GM21423 (cell line): ENCODE results near the gene ADAMTS12.
A peak's percentile ranks its signal among the peaks of the same experiment; 100 is the strongest.

ENCODE experiments used
- ATAC-seq: cut with Tn5 transposase; IDR thresholded peaks from one replicate; pipeline ENCODE4 v1.9.1; 2021; ENCODE audit warnings: mild to moderate bottlenecking, moderate library complexity; ENCODE audit not compliant: unreplicated experiment

The ADAMTS12 gene

GRCh38 chr5:33850100-33850594, 41.6 kb downstream of the ADAMTS12 start:
- peak; percentile 95 for ATAC-seq

GRCh38 chr5:33848554-33848953, 43.2 kb downstream of the ADAMTS12 start:
- ATAC-seq = peak; percentile 26

DNA sequence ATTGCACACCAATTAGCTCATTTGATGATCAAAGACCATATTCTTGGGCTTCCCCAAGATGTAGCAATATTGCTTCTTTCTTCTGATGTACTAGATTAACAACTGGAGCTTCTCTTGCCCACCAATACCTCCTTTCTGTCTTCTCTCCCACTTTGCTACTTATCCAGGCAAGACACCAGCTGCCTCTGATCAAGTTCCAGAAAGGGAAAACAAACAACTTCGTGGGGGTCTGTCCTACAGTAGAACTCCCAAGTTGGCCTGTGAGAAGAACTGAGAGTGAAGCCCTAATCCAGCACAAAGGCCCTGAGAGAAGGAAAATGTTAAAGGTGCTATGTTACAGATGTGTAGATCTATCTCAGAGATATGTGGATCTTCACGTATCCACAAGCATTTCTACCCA, 44.9 kb downstream of the ADAMTS12 start:
- ATAC-seq = no peak

DNA sequence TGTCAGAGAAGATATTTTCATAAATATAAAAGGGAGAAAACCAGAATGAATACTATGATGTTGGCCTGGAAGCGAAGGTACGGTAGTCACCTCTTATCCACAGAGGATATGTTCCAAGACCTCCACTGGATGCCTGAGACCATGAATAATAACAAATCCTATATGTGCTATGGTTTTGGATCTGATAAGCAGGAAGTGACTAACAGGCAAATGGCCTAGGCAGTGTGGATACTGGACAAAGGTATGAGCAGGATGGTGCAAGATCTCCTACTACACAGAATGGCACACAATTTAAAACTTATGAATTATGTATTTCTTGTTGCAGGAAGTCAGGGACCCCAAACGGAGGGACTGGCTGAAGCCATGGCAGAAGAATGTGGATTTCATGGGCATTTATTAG, 48.2 kb downstream of the ADAMTS12 start:
- no peak for ATAC-seq

- ATAC-seq = no peak
Observed at GRCh38 chr5:33842456-33842855, 49.3 kb downstream of the ADAMTS12 start.

DNA sequence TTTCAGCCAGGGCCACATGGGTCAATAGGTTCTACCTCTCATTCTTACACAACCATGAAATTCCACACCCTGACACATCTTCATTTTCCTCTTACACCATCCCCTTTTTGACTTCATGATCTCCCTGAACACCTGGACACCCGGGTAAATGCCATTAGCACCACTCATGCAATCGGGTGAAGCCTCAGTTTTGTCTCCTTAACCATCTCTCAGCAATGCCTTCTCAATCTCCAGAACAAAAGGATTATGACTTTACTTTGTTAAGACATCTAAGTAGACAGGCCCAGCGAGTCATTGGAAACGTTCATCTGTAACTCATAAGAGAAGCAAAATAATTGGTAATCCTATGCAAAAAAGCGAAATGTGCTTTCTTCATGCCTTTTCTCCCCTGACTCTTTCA, 49.9 kb downstream of the ADAMTS12 start:
- no peak for ATAC-seq

DNA sequence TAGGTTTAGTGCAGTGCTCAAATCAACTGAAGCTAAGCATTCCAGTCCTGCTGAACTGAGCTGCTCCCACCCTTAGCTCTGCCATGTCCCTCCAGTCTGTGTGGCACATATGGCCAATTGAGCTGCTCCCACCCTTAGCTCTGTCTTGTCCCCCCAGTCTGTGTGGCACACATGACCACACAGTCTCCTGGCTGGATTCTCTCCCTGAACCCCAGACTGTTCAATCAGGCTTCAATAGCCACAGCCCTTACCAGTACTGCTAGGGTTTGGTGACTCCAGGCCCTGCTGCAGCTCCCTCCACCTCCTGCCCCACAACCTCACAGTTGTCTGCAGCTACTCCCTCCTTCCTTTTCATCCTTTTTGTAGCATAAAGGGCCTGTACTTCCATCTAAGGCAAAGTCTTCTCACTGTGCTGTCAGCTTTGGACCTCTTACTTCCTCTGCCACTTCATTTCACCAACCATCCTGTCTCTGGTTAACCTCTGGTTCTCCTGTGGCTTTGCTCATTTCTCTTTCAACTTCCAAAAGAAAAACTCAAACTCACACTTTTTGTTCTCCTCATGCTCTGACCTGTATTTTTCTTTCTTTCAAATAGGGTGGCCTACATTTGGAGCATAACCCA, 50.8 kb downstream of the ADAMTS12 start:
- peak; percentile 81 for ATAC-seq

DNA sequence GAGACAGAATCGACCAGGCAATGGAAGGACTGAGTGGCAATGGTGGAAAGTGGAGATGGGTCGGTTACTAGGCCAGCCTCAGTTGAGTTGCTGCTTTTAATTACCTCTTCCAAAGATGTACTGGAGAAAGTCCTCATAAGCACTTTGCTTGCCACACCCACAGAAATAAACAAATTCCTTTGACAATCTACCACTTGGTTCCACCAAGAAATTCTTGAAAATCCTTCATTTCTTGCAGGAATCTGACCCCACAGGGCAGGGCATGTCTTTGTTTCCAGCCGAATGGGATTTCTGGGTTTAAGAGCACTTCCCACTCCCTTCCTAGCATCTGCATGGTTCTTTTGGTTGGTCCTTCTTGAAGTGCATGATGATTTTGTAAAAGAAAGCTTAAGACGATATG, 54.5 kb downstream of the ADAMTS12 start:
- ATAC-seq = no peak

DNA sequence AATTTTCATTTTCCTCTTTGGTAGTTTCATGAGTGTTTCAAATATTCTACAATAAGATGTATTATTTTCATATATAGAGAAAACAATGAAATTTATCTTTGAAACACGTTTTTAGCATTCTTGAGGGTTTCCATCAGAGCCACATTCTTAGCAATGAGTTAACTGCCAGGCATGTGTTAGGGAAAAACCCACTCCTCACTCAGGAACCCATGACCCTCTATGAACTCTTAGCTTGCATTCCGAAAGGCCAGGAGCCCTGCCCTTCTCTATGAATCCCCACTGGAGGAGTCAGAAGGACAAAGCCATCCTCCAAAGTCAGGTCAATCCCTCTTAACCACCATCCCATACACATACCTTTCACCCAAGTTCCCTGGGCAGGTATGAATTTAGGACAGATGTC, 57.5 kb downstream of the ADAMTS12 start:
- ATAC-seq = no peak

GRCh38 chr5:33833237-33833575, 58.6 kb downstream of the ADAMTS12 start:
- no peak for ATAC-seq

DNA sequence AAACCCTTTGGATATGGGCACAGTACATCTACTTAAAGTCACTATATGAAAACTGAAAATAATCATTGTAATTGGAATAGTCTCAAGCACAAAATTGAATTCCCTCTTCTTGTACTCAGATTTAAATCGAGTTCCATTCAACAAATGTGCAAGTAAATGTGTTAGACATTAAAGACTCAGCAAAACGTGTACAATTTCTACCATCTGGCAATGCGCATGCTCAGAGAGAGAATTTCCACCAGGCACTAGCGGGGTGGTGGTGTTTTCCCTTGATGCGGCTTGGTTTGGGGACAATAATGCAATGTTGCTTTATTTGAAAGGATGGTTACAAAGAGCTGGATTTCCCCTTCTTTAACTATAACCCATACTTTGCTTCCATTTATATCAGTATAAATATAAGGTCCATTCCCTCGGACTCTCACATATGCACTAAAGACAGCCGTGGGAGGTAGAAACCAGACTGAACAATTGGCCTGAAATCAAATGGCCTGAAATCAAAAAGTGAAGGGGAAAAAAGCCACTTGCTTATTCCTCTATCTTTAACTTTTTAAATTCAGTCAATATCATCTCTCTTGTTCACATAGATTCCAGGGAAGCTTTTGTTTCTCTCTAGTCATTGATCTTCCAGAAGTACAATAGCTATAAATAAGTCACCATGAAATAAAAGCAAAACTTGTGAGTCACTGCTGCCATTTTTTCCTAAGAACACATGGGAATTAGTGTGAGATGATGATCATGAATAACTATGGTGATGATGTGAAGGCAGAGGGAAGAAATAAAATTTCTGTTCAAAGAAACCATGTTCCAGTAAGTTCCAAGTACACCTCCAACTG, 59.2 kb downstream of the ADAMTS12 start:
- ATAC-seq = no peak

DNA sequence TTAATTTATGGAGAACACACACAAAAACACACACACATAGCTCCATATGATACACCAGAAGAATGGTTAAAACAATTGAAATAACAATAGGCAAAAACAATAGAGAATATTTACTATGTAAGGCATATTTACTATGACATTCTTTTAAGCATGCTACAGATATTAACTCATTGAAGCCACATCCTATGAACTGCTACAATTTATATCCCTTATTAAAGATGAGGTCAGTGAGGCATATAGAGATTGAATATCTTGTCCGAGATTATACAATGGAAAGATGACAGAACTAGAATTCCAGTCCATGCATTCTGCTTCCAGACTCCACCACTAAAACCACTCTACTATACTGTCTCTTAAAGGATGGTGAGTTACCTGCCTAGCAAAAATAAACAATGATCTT, 60.7 kb downstream of the ADAMTS12 start:
- no peak for ATAC-seq

DNA sequence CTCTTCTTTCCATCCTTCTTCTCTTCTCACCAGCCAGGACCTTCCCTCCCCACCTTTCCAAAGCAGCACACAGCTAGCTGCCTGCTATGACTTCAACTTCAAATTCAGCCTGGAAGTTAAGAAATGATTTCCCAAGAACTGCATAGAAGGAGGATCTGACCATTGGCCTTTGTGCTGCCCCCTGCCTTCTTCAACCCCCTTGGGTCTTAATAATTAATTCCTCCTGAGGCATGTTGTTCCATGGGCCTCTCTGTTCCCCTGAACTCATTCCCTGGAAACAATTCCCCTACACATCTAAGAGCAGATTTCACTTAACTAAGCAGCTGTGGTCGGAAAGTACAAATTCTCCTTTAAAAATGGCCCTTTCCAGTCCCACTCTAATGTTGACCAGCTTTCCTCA, 62.4 kb downstream of the ADAMTS12 start:
- no peak for ATAC-seq

DNA sequence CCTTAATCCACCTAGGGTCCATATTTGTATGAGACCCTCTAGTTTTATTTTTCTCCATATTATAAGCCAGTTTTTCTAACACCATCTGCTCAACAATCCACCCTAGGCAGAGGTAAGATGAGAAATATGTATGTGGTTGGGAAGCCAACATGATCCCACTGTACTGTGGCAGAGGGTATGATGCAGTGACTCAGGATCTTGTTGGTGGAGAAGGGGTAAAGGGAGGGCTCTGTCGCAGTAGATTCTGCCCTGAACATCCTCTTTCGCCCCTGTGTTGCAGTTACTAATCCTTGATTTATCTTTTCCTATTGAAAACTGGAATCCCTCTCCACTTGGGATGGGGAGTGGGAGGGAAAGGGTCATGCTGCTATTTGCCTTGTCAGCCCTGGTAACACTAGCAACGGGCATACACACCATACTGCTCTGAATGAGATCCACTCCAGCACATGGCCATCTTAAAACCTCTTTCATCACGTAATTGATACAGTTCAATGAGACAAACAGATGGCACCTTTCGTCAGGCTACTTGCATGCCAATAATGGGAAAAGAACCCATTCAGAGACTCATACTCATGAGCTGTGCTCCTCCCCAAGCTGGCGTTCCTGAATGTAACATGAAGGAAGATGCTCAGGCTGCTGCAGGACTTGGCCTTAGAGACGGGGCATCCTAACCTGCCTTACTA, 63.0 kb downstream of the ADAMTS12 start:
- no peak for ATAC-seq

GRCh38 chr5:33827885-33828284, 63.9 kb downstream of the ADAMTS12 start:
- ATAC-seq = no peak

GRCh38 chr5:33827018-33827707, 64.6 kb downstream of the ADAMTS12 start:
- no peak for ATAC-seq

DNA sequence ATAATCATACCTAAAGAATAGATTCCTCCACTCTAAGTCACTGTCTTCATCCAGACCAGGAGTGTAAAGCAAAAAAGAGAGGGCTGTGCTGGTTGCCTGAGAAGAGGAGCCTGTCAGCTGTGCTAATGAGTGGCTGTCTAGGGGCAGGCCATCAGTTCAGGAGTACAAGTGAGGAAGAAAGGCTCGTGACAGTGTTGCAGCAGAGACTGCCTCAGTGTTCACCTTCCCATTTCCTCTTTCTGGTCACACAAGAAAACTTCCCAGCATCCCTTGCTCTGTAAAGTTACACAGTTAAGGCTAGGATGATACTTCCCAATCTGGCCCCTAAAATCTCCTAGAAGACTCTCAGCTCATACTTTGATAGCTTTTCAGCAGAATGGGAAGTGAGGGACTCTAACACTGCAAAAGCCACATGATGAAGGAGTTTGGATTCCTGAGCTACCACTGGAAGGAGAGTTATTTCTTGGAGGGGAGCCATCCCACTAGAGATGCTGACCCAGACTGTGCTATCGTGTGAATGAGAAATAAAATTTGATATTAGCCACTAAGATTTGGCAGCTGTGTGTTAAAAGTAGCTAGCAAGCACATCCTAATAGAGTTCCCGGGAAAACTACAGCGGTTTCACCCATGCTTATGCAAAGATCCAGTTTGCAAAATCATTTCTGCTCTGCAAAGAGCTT, 67.1 kb downstream of the ADAMTS12 start:
- ATAC-seq = peak; percentile 81

GRCh38 chr5:33817301-33817700, 74.5 kb downstream of the ADAMTS12 start:
- ATAC-seq = no peak

DNA sequence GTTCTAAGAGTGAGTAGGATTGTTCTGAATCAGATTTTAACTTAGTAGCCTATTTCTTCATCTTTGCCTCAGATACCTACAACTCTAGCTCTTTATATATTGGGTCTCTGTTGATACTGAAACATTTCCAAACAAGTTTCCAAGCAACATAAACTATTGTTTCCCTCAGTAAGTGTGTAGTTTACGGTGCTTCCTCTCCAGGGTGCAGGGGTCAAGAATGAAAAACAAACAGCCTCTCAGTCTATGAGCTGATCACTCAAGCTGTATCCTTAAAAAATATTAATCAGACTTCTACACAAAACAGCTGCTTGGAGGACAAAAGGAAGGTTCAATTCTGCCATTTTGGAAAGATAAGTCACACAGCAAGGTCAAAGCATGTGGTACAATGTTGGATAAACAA, 75.0 kb downstream of the ADAMTS12 start:
- no peak for ATAC-seq

GRCh38 chr5:33812746-33813145, 79.0 kb downstream of the ADAMTS12 start:
- ATAC-seq = no peak
